GM12865 (cell line): Measurements from ENCODE around the gene CCR8.

Source experiments
- DNase-seq: peaks from one replicate; pipeline ENCODE4 v3.0.0; 2010; ENCODE audit warnings: low read depth
- H3K4me3 ChIP-seq: 2 replicates; pipeline ENCODE4 v1.5.1; 2011; ENCODE audit warnings: mild to moderate bottlenecking, low read depth, low read length, control low read depth
- CTCF ChIP-seq: IDR thresholded peaks from 2 replicates; pipeline ENCODE4 v1.5.1; 2011; ENCODE audit warnings: low read length, control low read depth, low read depth, inconsistent platforms; ENCODE audit not compliant: insufficient read depth; ENCODE audit errors: missing control alignments

The CCR8 gene

GRCh38 chr3:39291903-39292329 is 37.6 kb upstream of the CCR8 start:
- peak; percentile 75 for DNase-seq
- peak; percentile 91 for TF ChIP-seq CTCF
- no peak overlapping the region for H3K4me3 ChIP-seq

GRCh38 chr3:39292961-39293360 is 36.5 kb upstream of the CCR8 start:
- TF ChIP-seq CTCF: no peak
- DNase-seq: no peak
- H3K4me3 ChIP-seq: no peak overlapping the region

- DNase-seq: peak; percentile 54
- no peak for TF ChIP-seq CTCF
- no peak overlapping the region for H3K4me3 ChIP-seq
Observed at GRCh38 chr3:39294446-39295183, 34.9 kb upstream of the CCR8 start.

- TF ChIP-seq CTCF: no peak
- peak; percentile 91 for DNase-seq
- H3K4me3 ChIP-seq: no peak overlapping the region
Observed at GRCh38 chr3:39295184-39295775, 34.2 kb upstream of the CCR8 start.

GRCh38 chr3:39296197-39297077 is 33.1 kb upstream of the CCR8 start:
- peak; percentile 56 for DNase-seq
- no peak for TF ChIP-seq CTCF
- no peak overlapping the region for H3K4me3 ChIP-seq

- no peak for DNase-seq
- TF ChIP-seq CTCF: no peak
- no peak overlapping the region for H3K4me3 ChIP-seq
Observed at GRCh38 chr3:39299279-39299678, 30.2 kb upstream of the CCR8 start.
